GM10266 (cell line): Measurements from ENCODE around the gene ZNF750.

Experiments used
- DNase-seq: peaks from one replicate; pipeline ENCODE4 v3.0.0; 2012; ENCODE audit errors: extremely low spot score
- CTCF ChIP-seq: IDR thresholded peaks from 2 replicates; pipeline ENCODE4 v1.5.1; 2012; ENCODE audit warnings: mild to moderate bottlenecking, low read depth; ENCODE audit not compliant: control insufficient read depth, insufficient read depth; ENCODE audit errors: missing control alignments

The ZNF750 gene

GRCh38 chr17:82871776-82872561, 32.1 kb upstream of the ZNF750 start:
- no peak for TF ChIP-seq CTCF
- DNase-seq: no peak

GRCh38 chr17:82871056-82871775, 31.4 kb upstream of the ZNF750 start:
- TF ChIP-seq CTCF: peak; percentile 27
- DNase-seq: peak; percentile 88

GRCh38 chr17:82870541-82870940, 30.7 kb upstream of the ZNF750 start:
- no peak for TF ChIP-seq CTCF
- no peak for DNase-seq

- DNase-seq: no peak
- TF ChIP-seq CTCF: no peak
Observed at GRCh38 chr17:82870091-82870491, 30.3 kb upstream of the ZNF750 start.

- TF ChIP-seq CTCF: no peak
- DNase-seq: no peak
Observed at GRCh38 chr17:82869536-82869935, 29.7 kb upstream of the ZNF750 start.

GRCh38 chr17:82868715-82869131, 28.9 kb upstream of the ZNF750 start:
- no peak for DNase-seq
- no peak for TF ChIP-seq CTCF
